ENCODE measurements around the gene POLR1D.

POLR1D gene

GRCh38 chr13:27599845-27600553 is 21.7 kb upstream of the POLR1D start:
- H3K27ac ChIP-seq: no peak overlapping the region
- no peak overlapping the region for H3K9ac ChIP-seq
- H3K79me2 ChIP-seq: peaks cover 7% of the 10 kb centered on the region
- no peaks in the 10 kb centered on the region for H3K27me3 ChIP-seq (ENCODE audit: control insufficient read depth, insufficient read depth, low read length)
- no peaks in the 10 kb centered on the region for H3K9me3 ChIP-seq (ENCODE audit: control insufficient read depth, low read length)
- H3K36me3 ChIP-seq (ENCODE audit: control insufficient read depth, insufficient read depth, low read length): no peaks in the 10 kb centered on the region
- no peaks in the 10 kb centered on the region for H3K4me1 ChIP-seq
- H3K4me3 ChIP-seq (ENCODE audit: low read depth, low read length): no peak overlapping the region
- no peak overlapping the region for H3K4me2 ChIP-seq (ENCODE audit: low read length)
- TF ChIP-seq CTCF (IDR thresholded peaks at IDR 0.05): no peak
- no peak overlapping the region for H2AFZ ChIP-seq

GRCh38 chr13:27600711-27601110 is 21.0 kb upstream of the POLR1D start:
- no peaks in the 10 kb centered on the region for H3K4me1 ChIP-seq
- H3K4me3 ChIP-seq (ENCODE audit: low read depth, low read length): no peak overlapping the region
- H2AFZ ChIP-seq: no peak overlapping the region
- H3K9me3 ChIP-seq (ENCODE audit: control insufficient read depth, low read length): no peaks in the 10 kb centered on the region
- no peak overlapping the region for H3K4me2 ChIP-seq (ENCODE audit: low read length)
- H3K27me3 ChIP-seq (ENCODE audit: control insufficient read depth, insufficient read depth, low read length): no peaks in the 10 kb centered on the region
- H3K79me2 ChIP-seq: peaks cover 7% of the 10 kb centered on the region
- no peak for TF ChIP-seq CTCF (IDR thresholded peaks at IDR 0.05)
- no peaks in the 10 kb centered on the region for H3K36me3 ChIP-seq (ENCODE audit: control insufficient read depth, insufficient read depth, low read length)
- H3K9ac ChIP-seq: no peak overlapping the region
- H3K27ac ChIP-seq: no peak overlapping the region

GRCh38 chr13:27601208-27601607 is 20.5 kb upstream of the POLR1D start:
- no peak for TF ChIP-seq CTCF (IDR thresholded peaks at IDR 0.05)
- Histone ChIP-seq H3K9ac (no peak overlapping the region), H3K9me3 (ENCODE audit: control insufficient read depth, low read length) (no peaks in the 10 kb centered on the region), H3K79me2 (peaks cover 7% of the 10 kb centered on the region), H3K36me3 (ENCODE audit: control insufficient read depth, insufficient read depth, low read length) (no peaks in the 10 kb centered on the region), H3K4me3 (ENCODE audit: low read depth, low read length) (no peak overlapping the region), H3K27me3 (ENCODE audit: control insufficient read depth, insufficient read depth, low read length) (no peaks in the 10 kb centered on the region), H3K27ac (no peak overlapping the region), H3K4me1 (no peaks in the 10 kb centered on the region), H2AFZ (no peak overlapping the region), H3K4me2 (ENCODE audit: low read length) (no peak overlapping the region)

- H3K36me3 ChIP-seq (ENCODE audit: control insufficient read depth, insufficient read depth, low read length): no peaks in the 10 kb centered on the region
- no peak overlapping the region for H3K4me3 ChIP-seq (ENCODE audit: low read depth, low read length)
- H2AFZ ChIP-seq: no peak overlapping the region
- no peak overlapping the region for H3K4me2 ChIP-seq (ENCODE audit: low read length)
- H3K9ac ChIP-seq: no peak overlapping the region
- no peak for TF ChIP-seq CTCF (IDR thresholded peaks at IDR 0.05)
- no peaks in the 10 kb centered on the region for H3K27me3 ChIP-seq (ENCODE audit: control insufficient read depth, insufficient read depth, low read length)
- H3K79me2 ChIP-seq: peaks cover 7% of the 10 kb centered on the region
- no peak overlapping the region for H3K27ac ChIP-seq
- H3K4me1 ChIP-seq: no peaks in the 10 kb centered on the region
- H3K9me3 ChIP-seq (ENCODE audit: control insufficient read depth, low read length): no peaks in the 10 kb centered on the region
These were observed 19.9 kb upstream of the POLR1D start for GRCh38 chr13:27601803-27602202.

GRCh38 chr13:27605099-27605498 is 16.6 kb upstream of the POLR1D start:
- H3K9ac ChIP-seq: no peak overlapping the region
- H3K4me1 ChIP-seq: no peaks in the 10 kb centered on the region
- no peaks in the 10 kb centered on the region for H3K9me3 ChIP-seq (ENCODE audit: control insufficient read depth, low read length)
- no peaks in the 10 kb centered on the region for H3K36me3 ChIP-seq (ENCODE audit: control insufficient read depth, insufficient read depth, low read length)
- H2AFZ ChIP-seq: no peak overlapping the region
- no peak overlapping the region for H3K4me2 ChIP-seq (ENCODE audit: low read length)
- H3K27me3 ChIP-seq (ENCODE audit: control insufficient read depth, insufficient read depth, low read length): no peaks in the 10 kb centered on the region
- peaks cover 7% of the 10 kb centered on the region for H3K79me2 ChIP-seq
- no peak overlapping the region for H3K27ac ChIP-seq
- no peak for TF ChIP-seq CTCF (IDR thresholded peaks at IDR 0.05)
- no peak overlapping the region for H3K4me3 ChIP-seq (ENCODE audit: low read depth, low read length)
